ENCODE data around the gene KCNG2.

Gene KCNG2

GRCh38 chr18:79795446-79795845, 2.3 kb upstream of the KCNG2 start:
- Histone ChIP-seq H3K27ac (ENCODE audit: low read depth, low read length) (no peak overlapping the region), H4K20me1 (ENCODE audit: low read depth, low read length) (no peaks in the 10 kb centered on the region), H2AFZ (ENCODE audit: low read depth, low read length, severe bottlenecking) (no peak overlapping the region), H3K36me3 (ENCODE audit: low read length) (no peaks in the 10 kb centered on the region), H3K4me3 (ENCODE audit: insufficient read depth, low read length, poor library complexity, severe bottlenecking) (no peak overlapping the region), H3K9me3 (ENCODE audit: insufficient read depth, low read length) (no peaks in the 10 kb centered on the region), H3K4me2 (ENCODE audit: low read depth, low read length, poor library complexity, severe bottlenecking) (no peak overlapping the region), H3F3A (ENCODE audit: insufficient read depth) (no peaks in the 10 kb centered on the region), H3K9me2 (replicated peaks; ENCODE audit: insufficient read depth, low read length) (no peaks in the 10 kb centered on the region), H3K27me3 (ENCODE audit: low read length) (no peaks in the 10 kb centered on the region), H3K79me2 (ENCODE audit: insufficient read depth, low read length) (no peaks in the 10 kb centered on the region), H3K9ac (ENCODE audit: low read length) (no peak overlapping the region)
- TF ChIP-seq, protein P1, sequence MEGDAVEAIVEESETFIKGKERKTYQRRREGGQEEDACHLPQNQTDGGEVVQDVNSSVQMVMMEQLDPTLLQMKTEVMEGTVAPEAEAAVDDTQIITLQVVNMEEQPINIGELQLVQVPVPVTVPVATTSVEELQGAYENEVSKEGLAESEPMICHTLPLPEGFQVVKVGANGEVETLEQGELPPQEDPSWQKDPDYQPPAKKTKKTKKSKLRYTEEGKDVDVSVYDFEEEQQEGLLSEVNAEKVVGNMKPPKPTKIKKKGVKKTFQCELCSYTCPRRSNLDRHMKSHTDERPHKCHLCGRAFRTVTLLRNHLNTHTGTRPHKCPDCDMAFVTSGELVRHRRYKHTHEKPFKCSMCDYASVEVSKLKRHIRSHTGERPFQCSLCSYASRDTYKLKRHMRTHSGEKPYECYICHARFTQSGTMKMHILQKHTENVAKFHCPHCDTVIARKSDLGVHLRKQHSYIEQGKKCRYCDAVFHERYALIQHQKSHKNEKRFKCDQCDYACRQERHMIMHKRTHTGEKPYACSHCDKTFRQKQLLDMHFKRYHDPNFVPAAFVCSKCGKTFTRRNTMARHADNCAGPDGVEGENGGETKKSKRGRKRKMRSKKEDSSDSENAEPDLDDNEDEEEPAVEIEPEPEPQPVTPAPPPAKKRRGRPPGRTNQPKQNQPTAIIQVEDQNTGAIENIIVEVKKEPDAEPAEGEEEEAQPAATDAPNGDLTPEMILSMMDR (IDR thresholded peaks at IDR 0.05; ENCODE audit: insufficient read depth, low read length, poor library complexity, severe bottlenecking): no peak
- no peak for TF ChIP-seq EZH2phosphoT487 (conservative IDR thresholded peaks at IDR 0.05; ENCODE audit: low read length)

- TF ChIP-seq EZH2phosphoT487 (conservative IDR thresholded peaks at IDR 0.05; ENCODE audit: low read length): no peak
- TF ChIP-seq, protein P1 (IDR thresholded peaks at IDR 0.05; ENCODE audit: insufficient read depth, low read length, poor library complexity, severe bottlenecking): no peak
- no peak overlapping the region for H3K9ac ChIP-seq (ENCODE audit: low read length)
- no peaks in the 10 kb centered on the region for H3F3A ChIP-seq (ENCODE audit: insufficient read depth)
- H3K9me2 ChIP-seq (replicated peaks; ENCODE audit: insufficient read depth, low read length): no peaks in the 10 kb centered on the region
- no peak overlapping the region for H3K4me2 ChIP-seq (ENCODE audit: low read depth, low read length, poor library complexity, severe bottlenecking)
- H3K4me3 ChIP-seq (ENCODE audit: insufficient read depth, low read length, poor library complexity, severe bottlenecking): no peak overlapping the region
- H3K9me3 ChIP-seq (ENCODE audit: insufficient read depth, low read length): no peaks in the 10 kb centered on the region
- H3K79me2 ChIP-seq (ENCODE audit: insufficient read depth, low read length): no peaks in the 10 kb centered on the region
- no peak overlapping the region for H3K27ac ChIP-seq (ENCODE audit: low read depth, low read length)
- H3K27me3 ChIP-seq (ENCODE audit: low read length): no peaks in the 10 kb centered on the region
- H4K20me1 ChIP-seq (ENCODE audit: low read depth, low read length): no peaks in the 10 kb centered on the region
- H2AFZ ChIP-seq (ENCODE audit: low read depth, low read length, severe bottlenecking): no peak overlapping the region
- H3K36me3 ChIP-seq (ENCODE audit: low read length): no peaks in the 10 kb centered on the region
Observed at GRCh38 chr18:79796016-79796415, 1.7 kb upstream of the KCNG2 start.

DNA sequence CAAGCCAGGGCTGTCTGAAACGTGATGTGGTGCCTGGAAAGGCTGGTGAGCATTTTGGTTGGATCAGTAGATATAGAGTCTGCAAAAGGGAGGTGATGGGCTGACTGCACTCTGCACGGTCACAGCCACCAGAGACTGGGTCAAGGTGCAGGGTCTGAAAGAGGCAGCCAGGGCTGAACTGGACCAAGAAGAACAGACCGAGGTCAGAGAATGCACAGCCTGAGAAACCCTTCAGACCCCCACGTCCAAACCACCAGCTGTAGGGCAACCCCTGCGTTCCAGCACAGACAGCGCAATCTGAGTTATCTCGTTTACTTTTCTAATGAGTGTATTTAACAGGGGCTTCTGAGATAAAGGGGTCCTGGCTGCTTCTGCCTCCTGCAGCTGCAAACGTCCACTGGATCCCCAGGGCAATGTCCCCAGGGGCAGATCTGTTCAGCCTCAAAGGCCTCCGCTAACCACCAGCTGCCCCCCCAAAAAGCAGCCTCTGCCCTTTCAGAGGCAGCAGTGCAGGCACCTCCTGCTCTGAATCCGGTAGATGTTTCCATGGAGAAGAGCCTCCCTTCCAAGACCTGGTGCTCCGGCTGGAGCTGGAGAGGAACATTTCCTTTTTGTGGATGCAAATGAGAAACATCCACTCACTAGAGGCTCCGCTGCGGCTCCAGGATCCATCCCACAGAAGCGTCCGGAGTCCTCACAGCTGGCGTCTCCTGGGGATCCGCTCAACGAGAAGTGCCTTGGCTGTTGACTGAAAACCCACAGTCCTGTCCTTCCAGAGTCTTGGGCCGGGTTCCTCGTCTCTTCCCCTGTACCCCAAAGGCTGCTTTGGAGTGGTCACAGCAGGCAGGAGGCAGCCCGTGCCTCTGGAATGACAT, 970 bp upstream of the KCNG2 start:
- H3F3A ChIP-seq (ENCODE audit: insufficient read depth): no peaks in the 10 kb centered on the region
- no peaks in the 10 kb centered on the region for H3K27me3 ChIP-seq (ENCODE audit: low read length)
- H3K27ac ChIP-seq (ENCODE audit: low read depth, low read length): no peak overlapping the region
- no peak overlapping the region for H3K4me2 ChIP-seq (ENCODE audit: low read depth, low read length, poor library complexity, severe bottlenecking)
- no peaks in the 10 kb centered on the region for H4K20me1 ChIP-seq (ENCODE audit: low read depth, low read length)
- H3K36me3 ChIP-seq (ENCODE audit: low read length): no peaks in the 10 kb centered on the region
- H2AFZ ChIP-seq (ENCODE audit: low read depth, low read length, severe bottlenecking): no peak overlapping the region
- H3K9me3 ChIP-seq (ENCODE audit: insufficient read depth, low read length): no peaks in the 10 kb centered on the region
- H3K9me2 ChIP-seq (replicated peaks; ENCODE audit: insufficient read depth, low read length): no peaks in the 10 kb centered on the region
- TF ChIP-seq EZH2phosphoT487 (conservative IDR thresholded peaks at IDR 0.05; ENCODE audit: low read length): no peak
- TF ChIP-seq, protein P1 (IDR thresholded peaks at IDR 0.05; ENCODE audit: insufficient read depth, low read length, poor library complexity, severe bottlenecking): no peak
- H3K79me2 ChIP-seq (ENCODE audit: insufficient read depth, low read length): no peaks in the 10 kb centered on the region
- no peak overlapping the region for H3K4me3 ChIP-seq (ENCODE audit: insufficient read depth, low read length, poor library complexity, severe bottlenecking)
- no peak overlapping the region for H3K9ac ChIP-seq (ENCODE audit: low read length)

All from SU-DHL-6 (cell line).